Measurements from ENCODE around the gene RAP1B.

DNA sequence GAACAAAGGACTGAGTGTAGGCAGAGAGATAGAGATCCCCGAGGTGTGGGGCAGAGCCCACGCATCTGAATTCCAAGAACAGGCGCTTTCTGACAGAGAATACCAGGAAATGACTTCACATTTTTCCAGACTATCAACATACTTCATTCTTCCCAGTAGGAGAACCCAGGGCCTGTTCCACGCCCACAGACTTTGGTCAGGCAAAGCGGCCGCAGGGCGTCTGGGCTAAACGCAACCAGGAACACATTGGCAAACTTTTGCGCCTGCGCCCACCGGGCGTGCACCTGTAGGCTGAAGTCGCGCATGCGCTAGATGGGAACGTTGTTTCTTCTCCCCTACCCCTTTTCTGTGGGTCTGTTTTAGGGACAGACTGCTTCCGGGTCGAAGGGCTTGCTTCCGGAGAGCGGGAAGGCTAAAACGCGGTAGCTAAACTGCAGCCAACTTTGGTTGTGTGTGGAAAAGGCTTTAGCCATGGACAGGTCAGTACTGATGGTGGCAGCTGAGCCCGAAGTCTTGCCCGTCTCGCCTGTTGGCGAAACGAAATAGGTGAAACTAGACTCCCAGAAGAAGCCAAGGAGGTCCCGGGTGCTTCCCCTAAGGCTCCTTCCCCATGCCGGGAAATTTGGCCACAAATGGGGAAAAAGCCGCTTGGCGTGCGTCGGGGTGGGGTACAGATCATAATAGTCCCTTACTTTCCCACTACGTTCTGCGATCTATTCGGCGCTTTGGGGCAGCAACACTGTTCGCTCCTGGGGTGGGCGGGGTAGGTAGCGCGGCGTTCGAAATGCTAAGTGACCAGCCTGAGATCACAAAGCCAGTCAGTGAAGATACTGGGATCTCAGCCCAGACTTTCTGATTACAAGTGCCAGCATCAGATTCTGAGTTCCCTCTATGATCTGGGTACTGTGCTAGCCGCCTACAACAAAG lies 76.2 kb downstream of the RAP1B start, which contains the start of gene NUP107:
- TF ChIP-seq BHLHE40 (IDR thresholded peaks at IDR 0.05; ENCODE audit: borderline replicate concordance) = no peak
- TF ChIP-seq ELF4 (IDR thresholded peaks at IDR 0.05) = peak; percentile 72

Measured in HEK293T (cell line).